ENCODE results near the gene TEKT5. TPM values are rescaled to one million over a fixed set of nuclear protein-coding genes. Genes with fewer than 3 reads are reported as not detected.
"Not testable (repeated sequence)": the region's sequence is repeated elsewhere in the genome, so short reads cannot be mapped to it uniquely, and the experiment has no call there.

TEKT5 gene
- total RNA-seq, result 1 to 10 TPM in 1 of 4 donors, not detected in 3; 3.0 TPM

DNA sequence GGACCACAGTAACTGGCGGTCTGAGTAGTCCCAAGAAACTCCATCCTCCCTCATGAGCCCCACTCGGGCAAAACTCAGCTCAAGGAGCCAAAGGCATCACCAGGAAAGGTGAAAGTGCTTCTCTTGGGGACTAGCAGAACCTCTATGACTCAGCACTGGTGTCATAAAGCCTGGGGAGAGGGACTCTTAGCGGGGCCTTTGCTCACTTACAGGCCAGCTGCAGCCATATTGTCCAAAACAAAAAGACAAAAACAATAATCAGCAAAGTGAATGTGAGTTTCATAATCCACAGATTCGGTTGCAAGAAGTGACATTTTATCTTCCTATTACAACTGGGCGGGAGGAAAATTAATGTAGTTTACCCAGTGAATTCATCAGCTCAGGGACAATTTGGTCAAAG, at the start of gene TEKT5:
Gene TEKT5, minus strand, starts transcription at position 101 of the 400 bp plus-strand sequence. Its CDS starts 57 bp downstream, at position 44.
- no peak within 1 kb of the TSS for H3K4me3 ChIP-seq (replicated peaks in 1 of 3)
- no peaks in the 10 kb centered on the region for H3K4me1 ChIP-seq
- H3K36me3 ChIP-seq, result no peaks in the 10 kb centered on the region
- H3K27ac ChIP-seq, result no peak within 1 kb of the TSS
- DNase-seq, result no peak
- TF ChIP-seq, protein P1, sequence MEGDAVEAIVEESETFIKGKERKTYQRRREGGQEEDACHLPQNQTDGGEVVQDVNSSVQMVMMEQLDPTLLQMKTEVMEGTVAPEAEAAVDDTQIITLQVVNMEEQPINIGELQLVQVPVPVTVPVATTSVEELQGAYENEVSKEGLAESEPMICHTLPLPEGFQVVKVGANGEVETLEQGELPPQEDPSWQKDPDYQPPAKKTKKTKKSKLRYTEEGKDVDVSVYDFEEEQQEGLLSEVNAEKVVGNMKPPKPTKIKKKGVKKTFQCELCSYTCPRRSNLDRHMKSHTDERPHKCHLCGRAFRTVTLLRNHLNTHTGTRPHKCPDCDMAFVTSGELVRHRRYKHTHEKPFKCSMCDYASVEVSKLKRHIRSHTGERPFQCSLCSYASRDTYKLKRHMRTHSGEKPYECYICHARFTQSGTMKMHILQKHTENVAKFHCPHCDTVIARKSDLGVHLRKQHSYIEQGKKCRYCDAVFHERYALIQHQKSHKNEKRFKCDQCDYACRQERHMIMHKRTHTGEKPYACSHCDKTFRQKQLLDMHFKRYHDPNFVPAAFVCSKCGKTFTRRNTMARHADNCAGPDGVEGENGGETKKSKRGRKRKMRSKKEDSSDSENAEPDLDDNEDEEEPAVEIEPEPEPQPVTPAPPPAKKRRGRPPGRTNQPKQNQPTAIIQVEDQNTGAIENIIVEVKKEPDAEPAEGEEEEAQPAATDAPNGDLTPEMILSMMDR (IDR thresholded peaks at IDR 0.05), result no peak
- TF ChIP-seq POLR2A (IDR thresholded peaks at IDR 0.05), result no peak
- no peaks in the 10 kb centered on the region for H3K27me3 ChIP-seq
- WGBS, 2 donors, result 94 to 95% methylated on average over 3 to 5 of the region's 5 CpGs
- intact Hi-C loops (cut with DNase I), result no loop called here
- no peaks in the 10 kb centered on the region for H3K9me3 ChIP-seq

DNA sequence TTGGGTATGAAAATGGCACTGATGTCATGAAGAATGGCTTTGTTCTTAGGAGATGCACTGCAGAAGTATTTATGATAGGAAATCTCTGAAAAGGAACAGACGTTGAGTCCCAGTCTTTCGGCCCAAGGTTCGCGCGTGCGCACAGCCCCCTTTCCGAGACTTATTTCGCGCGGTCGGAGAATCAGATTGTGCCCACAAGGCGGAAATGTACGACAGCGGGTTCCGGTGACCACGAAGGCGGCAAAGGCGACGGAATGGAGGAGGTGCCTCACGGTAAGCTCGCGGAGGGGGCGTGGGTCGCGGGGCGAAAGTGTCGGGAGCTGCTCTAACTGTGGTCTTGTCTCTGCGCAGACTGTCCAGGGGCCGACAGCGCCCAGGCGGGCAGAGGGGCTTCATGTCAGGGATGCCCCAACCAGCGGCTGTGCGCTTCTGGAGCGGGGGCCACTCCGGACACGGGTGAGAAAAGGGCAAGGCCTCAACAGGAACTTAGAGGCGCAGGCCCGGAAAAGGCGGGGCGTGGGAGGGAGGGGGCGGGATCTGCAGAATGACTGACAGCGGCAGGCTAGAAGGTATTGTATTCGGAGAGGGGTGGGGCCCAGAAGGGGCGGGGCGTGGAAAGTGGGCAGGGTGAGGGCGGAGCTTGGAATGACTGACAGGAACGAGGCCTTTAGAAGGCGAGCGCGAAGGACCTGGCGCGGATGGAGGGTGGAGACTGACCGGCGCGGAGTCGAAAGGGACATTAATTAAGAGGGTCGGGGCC, 49.1 kb upstream of the TEKT5 start, which contains the start of gene NUBP1:
Gene NUBP1, plus strand, starts transcription at position 233 of the 760 bp plus-strand sequence. Its CDS starts 22 bp downstream, at position 255.
- DNase-seq, result peak; percentile 99
- H3K27ac ChIP-seq, result peak within 1 kb of the TSS; percentile 95 to 97 (median 97)
- peaks cover 11 to 16% of the 10 kb centered on the region in 2 donors for H3K36me3 ChIP-seq
- TF ChIP-seq, protein P1 (IDR thresholded peaks at IDR 0.05), result no peak
- peak; percentile 16 to 82 for TF ChIP-seq POLR2A (IDR thresholded peaks at IDR 0.05)
- 0% methylated on average over 39 to 52 of the region's 57 CpGs for WGBS, 2 donors
- no peaks in the 10 kb centered on the region for H3K9me3 ChIP-seq
- H3K4me1 ChIP-seq, result peaks cover 7 to 8% of the 10 kb centered on the region in 2 donors
- intact Hi-C loops (cut with DNase I), result loop anchor here (10.0 kb wide), 1 partner anchor 81 kb away; no protein-coding TSS in a partner anchor
- H3K27me3 ChIP-seq, result no peaks in the 10 kb centered on the region
- H3K4me3 ChIP-seq (replicated peaks in 1 of 3), result peak within 1 kb of the TSS in 2 of 3 donors; percentile 41 to 43

DNA sequence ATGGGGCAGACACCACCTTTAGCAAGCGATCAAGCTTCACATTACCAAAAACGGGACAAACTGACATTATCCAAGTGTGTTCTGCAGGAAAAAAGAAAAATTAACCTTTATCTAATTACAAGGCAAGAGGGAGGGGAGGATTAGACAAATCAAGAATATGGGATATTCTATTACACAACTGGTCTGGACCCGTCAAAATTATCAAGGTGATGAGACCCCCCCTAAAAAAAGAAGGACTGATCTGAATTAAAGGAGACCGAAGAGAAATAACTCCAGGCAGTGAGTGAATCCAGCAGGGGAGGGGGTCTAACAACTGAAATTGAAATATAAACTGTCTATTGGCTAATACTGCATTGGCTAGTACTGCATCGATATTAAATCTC, 48.5 kb upstream of the TEKT5 start:
- 34 to 36% methylated on average over 5 of the region's 5 CpGs for WGBS, 2 donors
- Histone ChIP-seq H3K4me3 (replicated peaks in 1 of 3) (no peak overlapping the region), H3K27ac (peak overlapping the region; percentile 95 to 97 (median 97)), H3K4me1 (peaks cover 7 to 14% of the 10 kb centered on the region in 2 donors), H3K36me3 (peaks cover 6 to 10% of the 10 kb centered on the region in 2 donors), H3K9me3 (no peaks in the 10 kb centered on the region), H3K27me3 (no peaks in the 10 kb centered on the region)
- TF ChIP-seq POLR2A (IDR thresholded peaks at IDR 0.05), result peak in 1 of 2 donors; percentile 14
- TF ChIP-seq, protein P1 (IDR thresholded peaks at IDR 0.05), result no peak
- intact Hi-C loops (cut with DNase I), result loop anchor here (10.0 kb wide), 1 partner anchor 82 kb away; no protein-coding TSS in a partner anchor
- DNase-seq, result no peak

DNA sequence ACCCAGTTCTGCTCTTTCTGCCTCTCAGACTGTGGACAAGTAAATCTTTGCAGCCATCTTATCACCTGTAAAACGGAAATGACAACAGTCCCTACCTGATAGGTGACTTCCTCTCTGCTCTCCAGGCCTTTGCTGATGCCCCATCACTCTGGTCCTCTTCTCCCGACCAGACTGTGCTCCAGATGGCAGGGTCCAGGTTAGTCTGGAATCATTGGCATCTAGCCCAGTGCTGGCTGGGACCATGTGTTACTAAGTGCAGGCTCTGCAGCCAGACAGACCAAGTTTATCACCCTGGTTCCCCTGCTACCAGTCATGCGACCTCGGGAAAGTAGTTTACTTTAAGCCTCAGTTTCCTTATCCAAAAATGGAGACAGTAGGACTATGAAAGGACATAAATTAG, 47.1 kb upstream of the TEKT5 start:
- 64 to 69% methylated on average over 4 of the region's 4 CpGs for WGBS, 2 donors
- Histone ChIP-seq H3K4me1 (peaks cover 7 to 21% of the 10 kb centered on the region in 2 donors), H3K9me3 (no peaks in the 10 kb centered on the region), H3K36me3 (peaks cover 0 to under 1% of the 10 kb centered on the region in 2 donors), H3K4me3 (replicated peaks in 1 of 3) (no peak overlapping the region), H3K27ac (no peak overlapping the region), H3K27me3 (no peaks in the 10 kb centered on the region)
- no peak for TF ChIP-seq POLR2A (IDR thresholded peaks at IDR 0.05)
- TF ChIP-seq, protein P1 (IDR thresholded peaks at IDR 0.05), result no peak
- intact Hi-C loops (cut with DNase I), result loop anchor here (10.0 kb wide), 1 partner anchor 83 kb away; no protein-coding TSS in a partner anchor
- DNase-seq, result no peak

DNA sequence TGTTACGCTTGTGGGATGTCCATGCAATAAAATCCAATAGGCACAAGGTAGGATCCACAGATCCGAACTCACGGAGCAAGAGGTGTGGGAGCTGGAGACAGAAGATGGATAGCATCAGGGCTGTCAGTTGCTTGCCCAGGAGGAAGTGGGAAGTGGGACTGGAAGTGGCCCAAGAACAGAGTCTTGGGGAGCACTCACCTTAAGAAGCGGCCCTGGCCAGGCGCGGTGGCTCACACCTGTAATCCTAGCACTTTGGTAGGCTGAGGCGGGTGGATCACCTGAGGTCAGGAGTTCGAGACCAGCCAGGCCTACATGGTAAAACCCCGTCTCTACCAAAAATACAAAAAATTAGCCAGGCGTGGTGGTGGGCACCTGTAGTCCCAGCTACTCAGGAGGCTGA, 46.5 kb upstream of the TEKT5 start:
- H3K4me3 ChIP-seq (replicated peaks in 1 of 3); H3K27ac ChIP-seq; H3K9me3 ChIP-seq; H3K27me3 ChIP-seq; DNase-seq; H3K36me3 ChIP-seq: not testable (repeated sequence)
- intact Hi-C loops (cut with DNase I), result loop anchor here (10.0 kb wide), 1 partner anchor 84 kb away; no protein-coding TSS in a partner anchor
- WGBS, 2 donors, result 94 to 95% methylated on average over 10 of the region's 10 CpGs
- H3K4me1 ChIP-seq, result peaks cover 7 to 21% of the 10 kb centered on the region in 2 donors
